ENCODE data around the gene ACTR6.
"Not testable (repeated sequence)": the region's sequence is repeated elsewhere in the genome, so short reads cannot be mapped to it uniquely, and the experiment has no call there.

Gene ACTR6

DNA sequence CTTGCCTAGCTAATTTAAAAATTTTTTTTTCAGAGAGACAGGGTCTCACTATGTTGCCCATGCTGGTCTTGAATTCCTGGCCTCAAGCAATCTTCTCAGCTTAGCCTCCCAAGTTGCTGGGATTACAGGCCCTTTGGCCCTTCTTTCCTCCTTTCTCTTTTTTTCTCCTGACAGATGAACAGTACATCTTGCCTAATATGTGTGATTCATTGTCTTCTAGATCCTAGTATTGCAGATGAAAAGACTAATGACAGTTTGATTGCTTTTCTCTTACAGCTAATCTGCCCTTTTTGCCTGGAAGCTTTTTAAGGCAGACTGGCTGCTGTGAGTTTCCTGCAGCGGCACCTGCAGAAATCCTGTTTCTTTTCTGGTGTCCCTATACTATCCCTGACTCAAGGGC, 54.3 kb downstream of the ACTR6 start:
- Histone ChIP-seq H3K9me3 (ENCODE audit: low read length) (no peaks in the 10 kb centered on the region), H3K4me1 (ENCODE audit: insufficient read depth, low read length, severe bottlenecking) (no peaks in the 10 kb centered on the region), H3K36me3 (ENCODE audit: insufficient read depth, low read length) (no peaks in the 10 kb centered on the region), H3F3A (ENCODE audit: insufficient read depth, low read length) (no peaks in the 10 kb centered on the region; the same call in 1 of the 2 replicates), H3K9ac (ENCODE audit: low read length) (no peak overlapping the region), H3K27ac (ENCODE audit: low read depth, low read length, poor library complexity, severe bottlenecking) (no peak overlapping the region), H3K9me2 (ENCODE audit: low read depth, low read length) (no peaks in the 10 kb centered on the region), H3K4me2 (ENCODE audit: low read length) (no peak overlapping the region), H3K27me3 (ENCODE audit: insufficient read depth, low read length) (no peaks in the 10 kb centered on the region), H4K20me1 (ENCODE audit: insufficient read depth, low read length) (no peaks in the 10 kb centered on the region), H2AFZ (ENCODE audit: low read length) (no peak overlapping the region), H3K4me3 (ENCODE audit: low read depth, low read length, poor library complexity, severe bottlenecking) (no peak overlapping the region), H3K79me2 (ENCODE audit: insufficient read depth, low read length) (no peaks in the 10 kb centered on the region)
- TF ChIP-seq CTCF (IDR thresholded peaks at IDR 0.05; ENCODE audit: low read length): no peak
- TF ChIP-seq EZH2 (IDR thresholded peaks at IDR 0.05; ENCODE audit: borderline replicate concordance, low read length): no peak

DNA sequence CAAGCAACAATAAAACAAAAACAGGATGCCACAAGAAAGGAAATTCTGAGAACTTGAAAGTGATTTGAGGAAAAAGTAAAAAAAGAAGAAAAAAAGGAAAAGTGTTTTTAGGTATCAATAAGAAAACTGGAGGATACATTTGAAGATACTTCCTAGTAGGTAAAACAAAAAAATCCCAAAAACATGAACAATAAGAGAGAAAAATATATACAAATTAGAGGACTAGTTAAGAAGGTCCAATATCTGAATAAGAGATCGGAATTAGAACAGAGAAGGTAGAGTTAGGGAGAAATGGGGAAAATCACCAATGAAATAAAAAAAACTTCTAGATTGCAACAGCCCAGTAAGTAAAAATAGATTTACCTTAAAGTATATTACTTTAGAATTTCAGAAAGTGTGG, 57.5 kb downstream of the ACTR6 start:
- no peaks in the 10 kb centered on the region for H3K27me3 ChIP-seq (ENCODE audit: insufficient read depth, low read length)
- H3K9ac ChIP-seq (ENCODE audit: low read length): no peak overlapping the region
- H4K20me1 ChIP-seq (ENCODE audit: insufficient read depth, low read length): no peaks in the 10 kb centered on the region
- no peak overlapping the region for H3K4me2 ChIP-seq (ENCODE audit: low read length)
- H2AFZ ChIP-seq (ENCODE audit: low read length): no peak overlapping the region
- H3F3A ChIP-seq (ENCODE audit: insufficient read depth, low read length): no peaks in the 10 kb centered on the region; the same call in 1 of the 2 replicates
- H3K9me3 ChIP-seq (ENCODE audit: low read length): no peaks in the 10 kb centered on the region
- TF ChIP-seq CTCF (IDR thresholded peaks at IDR 0.05; ENCODE audit: low read length) (no peak), EZH2 (IDR thresholded peaks at IDR 0.05; ENCODE audit: borderline replicate concordance, low read length) (no peak)
- no peaks in the 10 kb centered on the region for H3K4me1 ChIP-seq (ENCODE audit: insufficient read depth, low read length, severe bottlenecking)
- H3K79me2 ChIP-seq (ENCODE audit: insufficient read depth, low read length): no peaks in the 10 kb centered on the region
- H3K9me2 ChIP-seq (ENCODE audit: low read depth, low read length): no peaks in the 10 kb centered on the region
- H3K27ac ChIP-seq (ENCODE audit: low read depth, low read length, poor library complexity, severe bottlenecking): no peak overlapping the region
- H3K4me3 ChIP-seq (ENCODE audit: low read depth, low read length, poor library complexity, severe bottlenecking): no peak overlapping the region
- no peaks in the 10 kb centered on the region for H3K36me3 ChIP-seq (ENCODE audit: insufficient read depth, low read length)

DNA sequence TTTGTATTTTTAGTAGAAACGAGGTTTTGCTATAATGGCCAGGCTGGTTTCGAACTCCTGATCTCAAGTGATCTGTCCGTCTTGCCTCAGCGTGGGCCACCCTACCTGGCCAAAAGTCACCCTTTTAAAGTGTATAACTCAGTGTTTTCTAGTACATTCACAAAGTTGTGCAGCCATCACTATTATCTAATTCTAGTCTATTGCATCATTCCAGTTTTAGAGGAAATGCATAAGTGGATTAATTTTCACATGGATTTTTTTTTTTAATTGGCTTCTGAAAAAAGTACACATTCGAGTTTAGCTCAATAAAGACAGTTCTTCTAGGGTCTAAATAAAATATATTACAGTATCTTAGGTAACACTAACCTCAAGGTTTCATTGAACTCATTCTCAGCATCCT, 62.5 kb downstream of the ACTR6 start:
- H3F3A ChIP-seq (ENCODE audit: insufficient read depth, low read length): no peaks in the 10 kb centered on the region
- H3K4me3 ChIP-seq (ENCODE audit: low read depth, low read length, poor library complexity, severe bottlenecking): no peak overlapping the region
- H3K27ac ChIP-seq (ENCODE audit: low read depth, low read length, poor library complexity, severe bottlenecking): no peak overlapping the region
- no peak overlapping the region for H3K9ac ChIP-seq (ENCODE audit: low read length)
- H2AFZ ChIP-seq (ENCODE audit: low read length): no peak overlapping the region
- TF ChIP-seq CTCF (IDR thresholded peaks at IDR 0.05; ENCODE audit: low read length): no peak
- TF ChIP-seq EZH2 (IDR thresholded peaks at IDR 0.05; ENCODE audit: borderline replicate concordance, low read length): no peak
- H3K9me3 ChIP-seq (ENCODE audit: low read length): no peaks in the 10 kb centered on the region
- 0 out of 2 replicates have a peak, but pooled peaks cover 1% of the 10 kb centered on the region for H4K20me1 ChIP-seq (ENCODE audit: insufficient read depth, low read length)
- no peaks in the 10 kb centered on the region for H3K9me2 ChIP-seq (ENCODE audit: low read depth, low read length)
- no peaks in the 10 kb centered on the region for H3K36me3 ChIP-seq (ENCODE audit: insufficient read depth, low read length)
- no peaks in the 10 kb centered on the region for H3K27me3 ChIP-seq (ENCODE audit: insufficient read depth, low read length)
- H3K79me2 ChIP-seq (ENCODE audit: insufficient read depth, low read length): peaks cover 6% of the 10 kb centered on the region
- no peak overlapping the region for H3K4me2 ChIP-seq (ENCODE audit: low read length)
- H3K4me1 ChIP-seq (ENCODE audit: insufficient read depth, low read length, severe bottlenecking): peaks cover 11% of the 10 kb centered on the region

- H3K4me2 ChIP-seq (ENCODE audit: low read length); H3K9ac ChIP-seq (ENCODE audit: low read length); H3K27me3 ChIP-seq (ENCODE audit: insufficient read depth, low read length): not testable (repeated sequence)
Observed at GRCh38 chr12:100265107-100265506, 64.5 kb downstream of the ACTR6 start.

More at GRCh38 chr12:100265107-100265506, 64.5 kb downstream of the ACTR6 start:
- not testable (repeated sequence) for H3K4me3 ChIP-seq (ENCODE audit: low read depth, low read length, poor library complexity, severe bottlenecking); H2AFZ ChIP-seq (ENCODE audit: low read length); H4K20me1 ChIP-seq (ENCODE audit: insufficient read depth, low read length); H3K36me3 ChIP-seq (ENCODE audit: insufficient read depth, low read length); H3K9me3 ChIP-seq (ENCODE audit: low read length); H3K9me2 ChIP-seq (ENCODE audit: low read depth, low read length); H3F3A ChIP-seq (ENCODE audit: insufficient read depth, low read length); H3K27ac ChIP-seq (ENCODE audit: low read depth, low read length, poor library complexity, severe bottlenecking)
- peaks cover 22% of the 10 kb centered on the region for H3K79me2 ChIP-seq (ENCODE audit: insufficient read depth, low read length)
- H3K4me1 ChIP-seq (ENCODE audit: insufficient read depth, low read length, severe bottlenecking): peaks cover 27% of the 10 kb centered on the region
